ENCODE results near the gene CLIP2.
"Not testable (repeated sequence)": the region's sequence is repeated elsewhere in the genome, so short reads cannot be mapped to it uniquely, and the experiment has no call there.

CLIP2 gene

DNA sequence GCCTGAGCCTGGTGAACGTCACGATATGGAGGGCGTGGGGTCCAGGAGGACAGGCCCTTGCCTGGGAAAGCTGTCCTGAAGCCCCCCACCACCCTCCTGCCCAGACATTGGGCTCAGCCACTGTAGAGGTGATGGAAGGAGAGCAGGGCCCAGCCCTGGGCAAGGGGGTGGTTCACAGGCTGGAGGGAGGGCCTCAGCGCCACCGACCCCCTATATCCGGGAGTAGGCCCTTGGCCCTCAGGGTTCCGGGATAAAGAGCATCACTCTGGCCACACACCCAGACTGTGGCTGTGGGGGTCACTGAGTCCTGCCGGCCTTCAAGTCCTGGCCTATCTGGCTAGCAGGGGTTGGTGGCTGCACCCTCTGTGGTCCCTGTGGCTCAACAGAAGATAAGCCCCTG, 109.2 kb downstream of the CLIP2 start:
- Histone ChIP-seq H3K9ac (ENCODE audit: low read length) (no peak overlapping the region), H3K27ac (ENCODE audit: low read depth, low read length) (no peak overlapping the region), H3K4me1 (ENCODE audit: control insufficient read depth, insufficient read depth, low read length) (peaks cover 6% of the 10 kb centered on the region; the same call in 1 of the 2 replicates), H3K36me3 (ENCODE audit: control insufficient read depth, insufficient read depth, low read length) (peaks cover 33% of the 10 kb centered on the region), H3K4me3 (ENCODE audit: low read depth, low read length) (no peak overlapping the region), H3K9me3 (ENCODE audit: control insufficient read depth, insufficient read depth, low read depth, low read length) (no peaks in the 10 kb centered on the region), H3K27me3 (ENCODE audit: control insufficient read depth, insufficient read depth, low read length) (no peaks in the 10 kb centered on the region)

DNA sequence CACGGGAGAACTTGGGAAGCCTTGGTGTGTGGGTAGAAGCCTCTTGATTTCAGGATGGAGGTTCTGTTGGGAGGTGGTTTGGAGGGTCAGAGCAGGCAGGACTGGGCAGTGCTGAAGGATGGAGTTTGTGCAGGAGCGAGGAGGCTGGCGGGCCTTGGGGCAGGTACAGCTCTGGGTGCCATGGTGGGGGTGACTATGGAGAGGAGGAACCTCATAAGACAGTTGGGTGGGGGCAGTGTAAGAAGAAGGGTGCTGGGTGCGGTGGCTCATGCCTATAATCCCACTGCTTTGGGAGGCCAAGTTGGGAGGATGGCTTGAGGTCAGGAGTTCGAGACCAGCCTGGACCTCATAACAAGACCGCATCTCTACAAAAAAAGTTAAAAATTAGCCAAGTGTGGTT, 109.8 kb downstream of the CLIP2 start:
- H3K9ac ChIP-seq (ENCODE audit: low read length) = no peak overlapping the region
- no peak overlapping the region for H3K4me3 ChIP-seq (ENCODE audit: low read depth, low read length)
- no peaks in the 10 kb centered on the region for H3K9me3 ChIP-seq (ENCODE audit: control insufficient read depth, insufficient read depth, low read depth, low read length)
- H3K36me3 ChIP-seq (ENCODE audit: control insufficient read depth, insufficient read depth, low read length) = peaks cover 37% of the 10 kb centered on the region
- H3K27me3 ChIP-seq (ENCODE audit: control insufficient read depth, insufficient read depth, low read length) = no peaks in the 10 kb centered on the region
- peaks cover 6% of the 10 kb centered on the region; the same call in 1 of the 2 replicates for H3K4me1 ChIP-seq (ENCODE audit: control insufficient read depth, insufficient read depth, low read length)
- no peak overlapping the region for H3K27ac ChIP-seq (ENCODE audit: low read depth, low read length)

DNA sequence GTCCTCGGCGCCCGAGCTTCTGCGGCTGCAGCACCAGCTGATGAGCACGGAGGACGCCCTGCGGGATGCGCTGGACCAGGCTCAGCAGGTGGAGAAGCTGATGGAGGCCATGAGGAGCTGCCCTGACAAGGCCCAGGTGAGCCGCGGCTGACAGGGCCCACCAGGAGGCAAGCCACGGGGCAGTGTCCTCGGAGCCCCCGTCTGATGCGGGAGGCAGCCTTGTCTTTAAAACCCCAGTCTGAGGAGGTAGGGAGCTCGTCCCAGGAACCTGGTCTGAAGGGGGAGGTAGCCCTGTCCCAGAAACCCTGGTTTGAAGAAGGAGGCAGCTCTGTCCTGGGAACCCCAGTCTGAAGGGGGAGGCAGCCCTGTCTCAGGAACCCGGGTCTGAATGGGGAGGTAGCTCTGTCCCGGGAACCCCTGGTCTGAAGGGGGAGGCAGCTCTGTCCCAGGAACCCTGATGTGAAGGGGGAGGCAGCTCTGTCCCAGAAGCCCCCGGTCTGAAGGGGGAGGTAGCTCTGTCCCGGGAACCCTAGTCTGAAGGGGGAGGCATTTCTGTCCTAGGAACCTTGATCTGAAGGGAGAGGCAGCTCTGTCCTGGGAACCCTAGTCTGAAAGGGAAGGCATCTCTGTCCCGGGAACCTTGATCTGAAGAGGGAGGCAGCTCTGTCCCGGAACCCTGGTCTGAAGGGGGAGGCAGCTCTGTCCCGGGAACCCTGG, 111.4 kb downstream of the CLIP2 start:
- peaks cover 44% of the 10 kb centered on the region for H3K36me3 ChIP-seq (ENCODE audit: control insufficient read depth, insufficient read depth, low read length)
- 0 out of 2 replicates have a peak, but pooled peaks cover 3% of the 10 kb centered on the region for H3K4me1 ChIP-seq (ENCODE audit: control insufficient read depth, insufficient read depth, low read length)
- no peaks in the 10 kb centered on the region for H3K27me3 ChIP-seq (ENCODE audit: control insufficient read depth, insufficient read depth, low read length)
- no peaks in the 10 kb centered on the region for H3K9me3 ChIP-seq (ENCODE audit: control insufficient read depth, insufficient read depth, low read depth, low read length)
- H3K9ac ChIP-seq (ENCODE audit: low read length) = no peak overlapping the region
- no peak overlapping the region for H3K4me3 ChIP-seq (ENCODE audit: low read depth, low read length)
- no peak overlapping the region for H3K27ac ChIP-seq (ENCODE audit: low read depth, low read length)

DNA sequence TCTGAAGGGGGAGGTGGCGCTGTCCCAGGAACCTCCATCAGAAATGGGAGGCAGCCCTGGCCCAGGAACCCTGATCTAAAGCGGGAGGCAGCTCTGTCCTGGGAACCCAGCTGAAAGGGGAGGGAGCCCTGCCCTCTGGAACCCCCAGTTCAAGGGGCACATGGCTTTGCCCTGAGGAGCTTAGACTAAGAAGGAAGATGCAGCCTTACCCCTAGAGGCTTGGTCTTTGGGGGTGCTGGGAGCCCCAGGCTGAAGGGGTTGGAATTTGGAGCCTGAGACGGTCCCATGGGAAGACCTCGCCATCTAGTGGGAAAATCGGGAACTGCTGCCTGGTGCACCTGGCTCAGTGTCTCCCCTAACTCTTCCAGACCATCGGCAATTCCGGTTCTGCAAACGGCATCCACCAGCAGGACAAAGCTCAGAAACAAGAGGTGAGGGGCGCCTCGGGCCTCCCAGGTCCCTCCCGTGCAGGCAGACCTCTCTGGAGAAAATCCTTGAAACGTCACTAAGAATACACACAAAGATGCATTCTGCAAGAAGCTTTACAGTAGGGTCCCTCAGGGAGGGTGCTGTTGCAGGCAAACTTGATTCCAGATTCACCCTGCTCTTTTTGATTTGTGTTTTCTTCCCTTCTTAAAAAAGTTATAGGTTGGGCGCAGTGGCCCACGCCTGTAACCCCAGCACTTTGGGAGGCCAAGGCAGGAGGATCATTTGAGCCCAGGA, 112.1 kb downstream of the CLIP2 start:
- no peak overlapping the region for H3K9ac ChIP-seq (ENCODE audit: low read length)
- peaks cover 38% of the 10 kb centered on the region for H3K36me3 ChIP-seq (ENCODE audit: control insufficient read depth, insufficient read depth, low read length)
- H3K4me3 ChIP-seq (ENCODE audit: low read depth, low read length) = no peak overlapping the region
- H3K4me1 ChIP-seq (ENCODE audit: control insufficient read depth, insufficient read depth, low read length) = 0 out of 2 replicates have a peak, but pooled peaks cover 3% of the 10 kb centered on the region
- no peaks in the 10 kb centered on the region for H3K9me3 ChIP-seq (ENCODE audit: control insufficient read depth, insufficient read depth, low read depth, low read length)
- H3K27ac ChIP-seq (ENCODE audit: low read depth, low read length) = no peak overlapping the region
- no peaks in the 10 kb centered on the region for H3K27me3 ChIP-seq (ENCODE audit: control insufficient read depth, insufficient read depth, low read length)

DNA sequence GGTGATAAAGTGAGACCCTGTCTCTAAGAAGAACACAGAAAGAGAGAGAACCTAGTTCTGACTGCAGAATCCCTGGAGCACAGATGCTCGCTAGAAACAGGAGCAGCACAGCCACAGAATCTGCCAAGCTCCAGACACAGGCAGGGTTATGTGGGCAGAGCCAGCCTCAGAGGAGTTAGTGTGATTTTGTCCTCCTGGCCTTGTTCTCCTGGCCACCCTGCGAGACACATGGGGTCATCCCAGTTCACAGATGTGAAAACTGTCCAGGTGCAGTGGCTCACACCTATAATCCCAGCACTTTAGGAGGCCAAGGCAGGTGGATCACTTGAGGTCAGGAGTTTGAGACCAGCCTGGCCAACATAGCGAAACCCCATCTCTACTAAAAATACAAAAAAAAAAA, 113.5 kb downstream of the CLIP2 start:
- not testable (repeated sequence) for H3K27ac ChIP-seq (ENCODE audit: low read depth, low read length); H3K4me1 ChIP-seq (ENCODE audit: control insufficient read depth, insufficient read depth, low read length); H3K9me3 ChIP-seq (ENCODE audit: control insufficient read depth, insufficient read depth, low read depth, low read length); H3K27me3 ChIP-seq (ENCODE audit: control insufficient read depth, insufficient read depth, low read length); H3K4me3 ChIP-seq (ENCODE audit: low read depth, low read length); H3K9ac ChIP-seq (ENCODE audit: low read length)
- peaks cover 30% of the 10 kb centered on the region for H3K36me3 ChIP-seq (ENCODE audit: control insufficient read depth, insufficient read depth, low read length)

DNA sequence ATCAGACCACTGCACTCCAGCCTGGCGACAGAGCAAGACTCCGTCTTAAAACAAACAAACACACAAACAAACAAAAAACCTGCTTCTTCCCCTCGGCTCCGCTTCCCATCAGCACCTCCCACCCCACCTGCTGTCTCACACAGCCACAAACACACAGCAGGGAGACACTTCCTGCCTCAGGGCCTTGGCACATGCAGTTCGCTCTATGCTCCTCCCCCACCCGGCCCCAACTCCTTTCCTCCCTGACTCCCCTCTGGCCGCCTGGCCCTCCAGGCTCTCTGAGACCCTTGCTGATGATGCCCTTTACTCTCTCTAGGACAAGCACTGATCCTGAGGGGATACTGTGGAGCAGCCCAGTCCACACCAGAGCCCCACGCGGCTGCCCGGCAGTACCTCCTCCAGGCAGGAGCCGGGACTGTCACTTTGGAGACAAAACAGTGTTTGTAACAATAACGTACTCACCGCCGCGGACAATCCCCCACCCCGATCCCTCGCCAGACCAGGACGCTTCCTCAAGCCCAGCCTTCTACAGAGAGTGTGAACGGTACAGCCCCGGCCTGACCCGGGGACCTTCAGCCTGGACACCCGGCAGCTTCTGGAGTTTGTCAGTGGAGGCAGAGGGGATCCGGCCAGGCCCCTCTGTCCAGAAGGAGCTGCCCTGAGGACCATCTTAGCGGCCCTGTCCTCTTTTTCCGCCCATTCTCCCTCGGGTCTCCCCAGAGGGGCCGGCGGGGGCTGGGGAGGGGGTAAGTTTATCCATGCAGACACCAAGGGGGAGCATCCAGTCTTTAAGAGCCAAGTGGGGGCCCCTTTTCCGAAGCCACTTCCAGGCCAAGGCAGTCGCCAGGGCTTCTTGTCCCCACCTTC, 114.5 kb downstream of the CLIP2 start:
- Histone ChIP-seq H3K9ac (ENCODE audit: low read length) (no peak overlapping the region), H3K4me3 (ENCODE audit: low read depth, low read length) (no peak overlapping the region), H3K27me3 (ENCODE audit: control insufficient read depth, insufficient read depth, low read length) (no peaks in the 10 kb centered on the region), H3K4me1 (ENCODE audit: control insufficient read depth, insufficient read depth, low read length) (0 out of 2 replicates have a peak, but pooled peaks cover 3% of the 10 kb centered on the region), H3K36me3 (ENCODE audit: control insufficient read depth, insufficient read depth, low read length) (peaks cover 30% of the 10 kb centered on the region), H3K27ac (ENCODE audit: low read depth, low read length) (no peak overlapping the region), H3K9me3 (ENCODE audit: control insufficient read depth, insufficient read depth, low read depth, low read length) (no peaks in the 10 kb centered on the region)

DNA sequence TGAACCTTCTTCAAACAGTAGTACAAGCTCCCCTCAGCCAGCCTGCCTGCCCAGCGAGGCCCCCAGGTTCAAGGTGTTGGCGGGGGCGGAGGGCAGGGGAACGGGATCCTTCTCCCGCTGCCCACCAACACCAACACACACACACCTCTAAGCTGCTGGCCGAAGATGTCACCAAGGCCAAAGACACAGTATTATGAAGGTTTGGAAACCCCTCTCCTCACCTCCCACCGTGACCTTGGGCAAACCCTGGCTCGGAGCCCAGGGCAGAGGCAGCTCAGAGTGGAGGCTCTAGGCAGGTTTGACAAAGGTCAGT, 115.1 kb downstream of the CLIP2 start:
- no peak overlapping the region for H3K4me3 ChIP-seq (ENCODE audit: low read depth, low read length)
- 0 out of 2 replicates have a peak, but pooled peaks cover 3% of the 10 kb centered on the region for H3K4me1 ChIP-seq (ENCODE audit: control insufficient read depth, insufficient read depth, low read length)
- peaks cover 30% of the 10 kb centered on the region for H3K36me3 ChIP-seq (ENCODE audit: control insufficient read depth, insufficient read depth, low read length)
- no peaks in the 10 kb centered on the region for H3K27me3 ChIP-seq (ENCODE audit: control insufficient read depth, insufficient read depth, low read length)
- H3K9ac ChIP-seq (ENCODE audit: low read length) = no peak overlapping the region
- H3K9me3 ChIP-seq (ENCODE audit: control insufficient read depth, insufficient read depth, low read depth, low read length) = no peaks in the 10 kb centered on the region
- no peak overlapping the region for H3K27ac ChIP-seq (ENCODE audit: low read depth, low read length)

DNA sequence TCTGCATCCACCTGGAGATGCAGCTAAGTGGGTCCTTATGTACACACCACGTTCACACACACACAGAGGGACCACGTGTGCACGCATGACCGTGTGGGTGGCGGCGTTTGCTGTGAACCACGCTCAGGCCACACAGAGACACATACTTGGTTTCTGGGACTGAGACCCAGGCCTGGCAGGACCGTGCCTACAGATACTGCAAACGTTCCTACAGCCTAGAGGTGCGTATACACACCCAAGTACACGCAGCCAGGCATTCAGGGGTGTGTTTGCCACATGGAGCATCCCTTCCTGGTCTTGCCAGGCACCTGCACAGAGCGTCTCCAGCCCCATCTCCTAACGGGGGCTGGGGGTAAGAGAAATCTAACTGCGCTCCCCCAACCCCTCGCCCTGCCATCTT, 115.5 kb downstream of the CLIP2 start:
- Histone ChIP-seq H3K9me3 (ENCODE audit: control insufficient read depth, insufficient read depth, low read depth, low read length) (no peaks in the 10 kb centered on the region), H3K4me3 (ENCODE audit: low read depth, low read length) (no peak overlapping the region), H3K27ac (ENCODE audit: low read depth, low read length) (no peak overlapping the region), H3K27me3 (ENCODE audit: control insufficient read depth, insufficient read depth, low read length) (no peaks in the 10 kb centered on the region), H3K9ac (ENCODE audit: low read length) (no peak overlapping the region), H3K36me3 (ENCODE audit: control insufficient read depth, insufficient read depth, low read length) (peaks cover 30% of the 10 kb centered on the region), H3K4me1 (ENCODE audit: control insufficient read depth, insufficient read depth, low read length) (0 out of 2 replicates have a peak, but pooled peaks cover 3% of the 10 kb centered on the region)

DNA sequence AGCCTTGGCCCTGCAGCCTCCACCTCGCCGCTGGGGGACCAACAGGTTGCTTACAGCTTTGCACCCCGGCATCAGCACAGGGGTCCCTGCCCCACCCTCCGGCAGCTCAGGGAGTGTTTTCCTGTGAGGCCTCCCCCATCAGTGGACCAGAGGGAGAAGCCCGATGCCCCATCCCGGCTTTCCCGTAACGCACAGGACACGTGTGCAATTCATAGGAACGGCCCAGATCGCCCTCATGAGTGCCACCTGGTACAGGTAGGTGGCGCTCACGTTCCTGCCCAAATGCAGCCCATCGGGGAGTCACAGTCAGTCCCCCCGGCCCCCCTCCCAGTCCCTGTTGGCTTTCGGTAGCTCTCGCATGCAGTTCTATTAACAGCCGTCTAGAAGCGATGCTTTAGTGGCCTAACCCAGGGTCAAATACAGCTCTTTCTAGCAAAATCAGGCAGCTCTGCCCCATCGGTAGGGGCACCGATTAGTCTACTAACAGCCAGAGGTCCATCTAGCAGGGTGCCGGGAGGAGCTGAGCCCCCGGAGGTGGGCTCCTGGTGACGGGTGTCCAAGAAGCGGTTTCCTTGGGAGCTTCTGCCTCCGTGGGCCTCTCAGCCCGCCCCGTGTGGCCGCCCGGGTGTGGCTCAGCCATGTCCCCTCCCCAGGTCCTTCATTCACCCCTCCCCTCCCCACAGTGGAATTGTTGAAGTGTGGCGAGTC, 116.1 kb downstream of the CLIP2 start:
- H3K9me3 ChIP-seq (ENCODE audit: control insufficient read depth, insufficient read depth, low read depth, low read length) = no peaks in the 10 kb centered on the region
- peaks cover 27% of the 10 kb centered on the region for H3K36me3 ChIP-seq (ENCODE audit: control insufficient read depth, insufficient read depth, low read length)
- no peak overlapping the region for H3K27ac ChIP-seq (ENCODE audit: low read depth, low read length)
- 0 out of 2 replicates have a peak, but pooled peaks cover 3% of the 10 kb centered on the region for H3K4me1 ChIP-seq (ENCODE audit: control insufficient read depth, insufficient read depth, low read length)
- H3K4me3 ChIP-seq (ENCODE audit: low read depth, low read length) = no peak overlapping the region
- H3K27me3 ChIP-seq (ENCODE audit: control insufficient read depth, insufficient read depth, low read length) = no peaks in the 10 kb centered on the region
- no peak overlapping the region for H3K9ac ChIP-seq (ENCODE audit: low read length)

DNA sequence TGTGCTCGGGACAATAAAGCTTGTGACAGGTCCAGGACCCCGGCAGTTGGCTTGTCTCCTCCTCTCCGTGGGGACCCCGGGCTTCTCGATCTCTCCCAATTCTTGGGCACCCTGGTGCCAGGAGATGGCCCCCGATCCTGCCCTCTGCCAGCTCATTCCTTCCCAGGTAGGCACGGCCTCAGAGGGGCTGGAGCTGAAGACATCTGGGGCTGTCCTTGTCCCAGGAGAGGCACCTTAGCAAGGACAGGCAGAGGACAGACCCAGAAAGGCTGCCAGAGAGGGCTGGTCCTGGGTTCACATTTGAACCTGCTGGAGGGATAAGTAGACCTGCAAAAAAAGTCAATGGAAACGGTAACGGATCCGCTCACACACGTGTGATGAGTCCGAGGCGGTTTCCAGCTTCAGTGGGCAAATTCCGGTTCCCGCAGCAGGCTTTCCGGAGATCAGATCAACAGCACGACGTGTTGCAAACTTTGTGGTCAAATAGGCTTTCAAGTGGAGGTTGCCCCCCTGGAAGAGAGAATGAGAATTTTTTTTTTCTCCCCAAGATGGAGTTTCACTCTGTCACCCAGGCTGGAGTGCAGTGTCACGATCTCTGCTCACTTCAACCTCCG, 116.8 kb downstream of the CLIP2 start:
- H3K36me3 ChIP-seq (ENCODE audit: control insufficient read depth, insufficient read depth, low read length) = peaks cover 21% of the 10 kb centered on the region
- H3K9me3 ChIP-seq (ENCODE audit: control insufficient read depth, insufficient read depth, low read depth, low read length) = no peaks in the 10 kb centered on the region
- 0 out of 2 replicates have a peak, but pooled peaks cover 3% of the 10 kb centered on the region for H3K4me1 ChIP-seq (ENCODE audit: control insufficient read depth, insufficient read depth, low read length)
- no peak overlapping the region for H3K9ac ChIP-seq (ENCODE audit: low read length)
- no peaks in the 10 kb centered on the region for H3K27me3 ChIP-seq (ENCODE audit: control insufficient read depth, insufficient read depth, low read length)
- no peak overlapping the region for H3K4me3 ChIP-seq (ENCODE audit: low read depth, low read length)
- no peak overlapping the region for H3K27ac ChIP-seq (ENCODE audit: low read depth, low read length)
